Fibroblast of pulmonary artery (primary cell): ENCODE data around the gene TOM1L2.

Experiments
- DNase-seq: peaks from one replicate; pipeline ENCODE4 v3.0.0-alpha.2; 2010; ENCODE audit warnings: low read depth
- H3K4me3 ChIP-seq: replicated peaks from 2 replicates; pipeline ENCODE4 v1.5.1; 2011; ENCODE audit warnings: low read depth, mild to moderate bottlenecking, control low read depth, low read length, moderate library complexity
- CTCF ChIP-seq: IDR thresholded peaks from 2 replicates; pipeline ENCODE4 v1.5.1; 2011; ENCODE audit warnings: mild to moderate bottlenecking, control low read depth, low read length, inconsistent platforms; ENCODE audit errors: missing control alignments

Gene TOM1L2

DNA sequence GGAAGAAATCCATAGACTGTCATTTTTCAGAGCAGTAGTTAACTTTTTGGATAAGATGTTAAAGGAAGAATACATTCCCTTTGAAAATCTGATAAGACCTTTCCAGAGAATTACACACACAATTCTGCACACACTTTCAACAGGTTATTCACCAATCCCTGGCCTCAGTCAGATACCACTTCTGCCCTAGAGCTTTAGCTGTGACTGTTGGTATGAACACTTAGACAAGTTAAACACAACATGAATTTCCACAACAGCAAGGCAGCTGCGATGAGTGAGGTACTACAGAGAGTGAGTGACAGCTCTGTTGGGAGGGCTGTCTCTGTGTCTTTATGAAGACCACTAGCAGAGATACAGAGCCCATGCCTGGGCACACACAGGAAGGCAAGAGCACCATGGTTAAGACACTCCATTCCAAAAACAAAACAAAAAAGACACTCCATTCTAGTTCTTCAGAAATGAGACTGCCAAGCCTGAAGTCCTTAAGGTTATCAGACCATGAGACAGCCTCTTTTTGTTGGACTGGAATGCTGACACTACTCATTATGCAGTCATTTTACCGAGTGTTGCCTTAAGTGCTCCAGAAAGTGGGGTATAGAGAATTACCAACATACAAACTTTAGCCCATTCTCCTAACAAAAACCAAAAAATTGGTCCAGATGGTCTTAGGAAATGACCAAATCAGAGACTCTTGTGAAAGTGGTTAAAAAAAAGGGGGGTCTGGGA is 42.4 kb downstream of the TOM1L2 start:
- no peak overlapping the region for H3K4me3 ChIP-seq
- no peak for DNase-seq
- TF ChIP-seq CTCF: no peak

DNA sequence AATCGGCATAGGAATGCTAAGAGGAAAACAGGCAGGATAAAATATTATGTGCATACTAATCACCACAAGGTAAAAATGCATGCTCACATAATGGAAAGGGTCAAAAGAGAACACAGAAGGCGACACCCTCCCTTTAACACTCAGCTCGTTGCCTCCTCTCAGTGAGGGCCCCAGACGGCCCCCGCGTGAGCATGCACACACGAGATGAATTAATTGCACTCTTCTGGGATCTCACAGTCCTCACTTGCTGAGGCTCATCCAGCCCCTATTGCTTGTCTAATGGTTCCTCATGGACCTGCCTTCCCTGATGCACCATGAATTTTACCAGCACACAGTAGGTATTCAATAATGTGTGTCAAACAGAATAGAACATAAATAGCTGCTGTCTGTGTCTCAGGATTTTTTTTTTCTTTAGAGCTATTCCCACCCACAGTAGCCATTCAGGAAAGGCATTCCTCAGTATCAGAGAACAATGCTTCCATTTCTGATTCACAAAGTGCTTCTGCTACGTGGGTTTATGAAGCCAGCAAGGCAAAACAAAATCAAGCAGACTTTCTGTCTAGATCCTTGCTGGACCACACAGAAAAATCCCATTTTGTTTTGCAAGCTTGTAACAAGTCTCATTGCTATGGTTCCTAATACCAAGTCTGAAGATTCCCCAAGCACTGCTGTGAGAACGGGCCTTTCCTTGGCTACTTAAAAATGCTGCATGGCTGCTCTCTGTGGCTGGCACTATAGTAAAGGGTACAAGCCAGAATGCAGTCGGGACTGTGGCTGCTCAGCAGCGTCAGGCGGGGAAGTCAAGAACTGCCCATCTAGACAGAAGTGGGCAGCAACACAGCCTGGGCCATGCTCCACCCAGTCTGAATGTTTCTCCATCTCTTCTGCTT is 43.6 kb downstream of the TOM1L2 start:
- peak; percentile 58 for DNase-seq
- no peak overlapping the region for H3K4me3 ChIP-seq
- no peak for TF ChIP-seq CTCF

- H3K4me3 ChIP-seq: no peak overlapping the region
- DNase-seq: no peak
- TF ChIP-seq CTCF: no peak
Observed at GRCh38 chr17:17926840-17927449, 45.3 kb downstream of the TOM1L2 start.

- H3K4me3 ChIP-seq: no peak overlapping the region
- TF ChIP-seq CTCF: no peak
- DNase-seq: no peak
Observed at GRCh38 chr17:17926036-17926435, 46.2 kb downstream of the TOM1L2 start.

GRCh38 chr17:17924857-17925250 is 47.3 kb downstream of the TOM1L2 start:
- DNase-seq: no peak
- no peak overlapping the region for H3K4me3 ChIP-seq
- no peak for TF ChIP-seq CTCF

DNA sequence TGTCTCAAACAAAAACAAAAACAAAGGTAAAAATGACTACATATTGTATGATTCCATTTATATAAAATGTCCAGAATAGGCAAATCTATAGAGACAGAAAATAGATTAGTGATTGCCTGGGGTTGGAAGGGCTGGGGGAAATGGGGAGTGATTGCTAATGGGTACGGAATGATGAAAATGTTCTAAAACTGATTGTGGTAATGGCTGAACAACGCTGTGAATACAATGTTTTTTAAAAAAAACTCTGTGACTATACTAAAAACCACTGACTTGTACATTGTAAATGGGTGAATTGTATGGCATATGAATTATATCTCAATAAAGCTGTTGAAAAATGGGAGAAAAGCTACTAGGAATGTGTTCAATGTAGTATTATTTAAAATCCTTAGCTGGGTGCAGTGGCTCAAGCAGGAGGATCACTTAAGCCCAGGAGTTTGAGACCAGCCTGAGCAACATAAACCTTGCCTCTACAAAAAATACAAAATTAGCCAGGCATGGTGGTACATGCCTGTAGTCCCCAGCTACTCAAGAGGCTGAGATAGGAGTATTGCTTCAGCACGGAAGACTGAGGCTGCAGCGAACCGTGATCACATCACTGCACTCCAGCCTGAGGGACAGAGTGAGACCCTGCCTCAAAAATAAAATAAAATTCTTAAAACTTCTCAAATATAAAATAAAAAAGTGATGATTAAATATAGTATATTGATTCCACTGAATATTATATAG is 47.9 kb downstream of the TOM1L2 start:
- DNase-seq: no peak
- no peak for TF ChIP-seq CTCF
- H3K4me3 ChIP-seq: no peak overlapping the region
